Panc1 (cell line): ENCODE data around the gene UPF2. TPM values are rescaled to one million over a fixed set of nuclear protein-coding genes. Genes with fewer than 3 reads are reported as not detected.

Experiments used
- ATAC-seq: fragments of 200-7000 bp; cut with Tn5 transposase; 2 replicates; pipeline ENCODE4 v1.9.1; 2020; ENCODE audit warnings: mild to moderate bottlenecking, moderate library complexity
- BruUV-seq: library from RNA; stranded (reverse); fragments of 400-500 nt; replicated peaks from 2 replicates; lab custom pipeline; 2021; lab: Mats Ljungman, UMichigan
- CTCF ChIA-PET: fragments of 300-600 bp; sonication (Branson Sonifier 250); formaldehyde crosslinking; loops from one replicate; lab custom pipeline; 2022; ENCODE audit warnings: antibody characterized with exemption; lab: Charles Lee
- POLR2A ChIA-PET: fragments of 300-600 bp; sonication (Branson Sonifier 250); formaldehyde crosslinking; loops from one replicate; lab custom pipeline; 2022; ENCODE audit warnings: antibody characterized with exemption; lab: Charles Lee
- DNase-seq: peaks from one replicate; pipeline ENCODE4 v3.0.0-alpha.2; 2010; ENCODE audit warnings: low read depth, low spot score
- H3K27ac ChIP-seq: 2 replicates; pipeline ENCODE4 v1.5.1; 2011; ENCODE audit warnings: mild to moderate bottlenecking, low read length, inconsistent platforms
- H3K27me3 ChIP-seq: fragments of 200-500 bp; sonication (Bioruptor generic); 2 replicates; pipeline ENCODE4 v1.6.0; 2014; ENCODE audit warnings: low read length, inconsistent platforms; ENCODE audit not compliant: control insufficient read depth, insufficient read depth
- H3K36me3 ChIP-seq: fragments of 200-500 bp; sonication (Bioruptor generic); 2 replicates; pipeline ENCODE4 v1.5.1; 2014; ENCODE audit warnings: inconsistent platforms, mild to moderate bottlenecking, low read length, moderate library complexity; ENCODE audit not compliant: control insufficient read depth, insufficient read depth
- H3K4me1 ChIP-seq: 2 replicates; pipeline ENCODE4 v1.5.1; 2011; ENCODE audit warnings: inconsistent platforms, mild to moderate bottlenecking, low read length, moderate library complexity; ENCODE audit not compliant: control insufficient read depth, insufficient read depth
- H3K4me3 ChIP-seq, 2 experiments: 2 replicates each; pipeline ENCODE4 v1.5.1; 2011 to 2012; ENCODE audit warnings: low read depth in 2 of 2, low read length in 2 of 2, mild to moderate bottlenecking in 2 of 2, inconsistent platforms in 1 of 2, moderate library complexity in 1 of 2
- H3K9me3 ChIP-seq: fragments of 200-500 bp; sonication (Bioruptor generic); 2 replicates; pipeline ENCODE4 v1.5.1; 2014; ENCODE audit warnings: low read depth, mild to moderate bottlenecking, inconsistent platforms, low read length, moderate library complexity; ENCODE audit not compliant: control insufficient read depth, insufficient read depth
- POLR2AphosphoS5 ChIP-seq: IDR thresholded peaks from 2 replicates; pipeline ENCODE4 v1.6.1; 2012; ENCODE audit warnings: mild to moderate bottlenecking, low read depth, low read length, moderate library complexity
- SIN3A ChIP-seq: IDR thresholded peaks from 2 replicates; pipeline ENCODE4 v1.6.1; 2012; ENCODE audit warnings: low read depth, mild to moderate bottlenecking, low read length, moderate library complexity, borderline replicate concordance; ENCODE audit not compliant: insufficient read depth
- TCF7L2 ChIP-seq: IDR thresholded peaks from 2 replicates; pipeline ENCODE4 v1.6.1; 2011; ENCODE audit warnings: mild to moderate bottlenecking, low read depth, low read length, inconsistent platforms
- in situ Hi-C: cut with HindIII; loops from 2 replicates; pipeline ENCODE4 v1.10.0; 2016; ENCODE audit warnings: low sequenced_read_pairs, low pct_unique_long_range_greater_than_20kb
- intact Hi-C: fragments of 100-400 bp; cut with micrococcal nuclease; formaldehyde crosslinking; loops from one replicate; pipeline ENCODE4 v1.10.0; 2022; ENCODE audit not compliant: unreplicated experiment
- total RNA-seq: library from RNA; stranded (reverse); gene quantifications from one replicate; pipeline ENCODE4 v1.2.1, GENCODE V29; 2021; ENCODE audit not compliant: unreplicated experiment
- TF ChIP-seq, protein P1 (sequence below): fragments of 450-650 bp; IDR thresholded peaks from 2 replicates; pipeline ENCODE4 v1.5.1; 2017; ENCODE audit warnings: mild to moderate bottlenecking
- TF ChIP-seq, protein P2 (sequence below), 2 experiments: IDR thresholded peaks; 2 replicates each; pipeline ENCODE4 v1.6.1; 2011 to 2012; ENCODE audit warnings: low read depth in 2 of 2, control low read depth in 1 of 2, low read length in 1 of 2, mild to moderate bottlenecking in 1 of 2, moderate library complexity in 1 of 2; ENCODE audit not compliant: insufficient read depth in 1 of 2

The UPF2 gene
- total RNA-seq, 1 experiment from 2014 or later, result 19.1 TPM

DNA sequence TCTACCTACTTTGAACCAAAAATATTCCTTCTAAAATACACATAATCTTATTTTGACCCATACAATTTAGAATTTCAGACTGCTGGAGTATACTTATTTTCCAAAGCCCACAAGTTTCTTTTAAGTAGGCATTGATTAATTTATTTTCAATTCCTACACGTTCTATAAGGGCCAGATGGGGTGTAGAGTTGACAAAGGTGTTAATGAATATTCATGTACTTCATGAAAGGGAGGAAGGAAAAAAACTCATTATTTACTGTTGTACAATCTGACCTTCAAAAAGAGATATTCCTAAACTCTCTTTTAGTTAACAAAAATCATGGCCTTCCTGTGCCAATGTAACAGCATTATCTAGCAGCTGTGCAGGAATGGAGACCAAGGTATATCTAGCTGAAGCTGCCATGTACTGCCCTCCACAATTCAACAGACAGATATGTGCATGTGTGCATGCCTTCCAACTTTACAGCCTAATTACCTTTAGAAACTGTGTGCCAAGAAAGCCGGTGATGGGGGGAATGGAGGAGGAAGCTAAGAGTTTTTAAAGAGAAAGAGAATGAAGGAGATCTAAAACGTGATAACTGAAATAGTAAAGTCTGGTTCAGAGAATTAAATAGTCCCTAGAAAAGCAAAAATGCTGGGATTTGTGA lies 108.9 kb downstream of the UPF2 start:
- H3K9me3 ChIP-seq, result no peaks in the 10 kb centered on the region
- ATAC-seq (no peak), DNase-seq (no peak)
- H3K27ac ChIP-seq, result no peak overlapping the region
- no peak overlapping the region for H3K4me3 ChIP-seq
- ChIA-PET CTCF (no interaction called here), POLR2A (no interaction called here)
- in situ Hi-C loops (no loop called here), intact Hi-C loops (no loop called here)
- no peaks in the 10 kb centered on the region for H3K4me1 ChIP-seq
- no peaks in the 10 kb centered on the region for H3K27me3 ChIP-seq
- H3K36me3 ChIP-seq, result peaks cover 18% of the 10 kb centered on the region
- TF ChIP-seq, protein P1, sequence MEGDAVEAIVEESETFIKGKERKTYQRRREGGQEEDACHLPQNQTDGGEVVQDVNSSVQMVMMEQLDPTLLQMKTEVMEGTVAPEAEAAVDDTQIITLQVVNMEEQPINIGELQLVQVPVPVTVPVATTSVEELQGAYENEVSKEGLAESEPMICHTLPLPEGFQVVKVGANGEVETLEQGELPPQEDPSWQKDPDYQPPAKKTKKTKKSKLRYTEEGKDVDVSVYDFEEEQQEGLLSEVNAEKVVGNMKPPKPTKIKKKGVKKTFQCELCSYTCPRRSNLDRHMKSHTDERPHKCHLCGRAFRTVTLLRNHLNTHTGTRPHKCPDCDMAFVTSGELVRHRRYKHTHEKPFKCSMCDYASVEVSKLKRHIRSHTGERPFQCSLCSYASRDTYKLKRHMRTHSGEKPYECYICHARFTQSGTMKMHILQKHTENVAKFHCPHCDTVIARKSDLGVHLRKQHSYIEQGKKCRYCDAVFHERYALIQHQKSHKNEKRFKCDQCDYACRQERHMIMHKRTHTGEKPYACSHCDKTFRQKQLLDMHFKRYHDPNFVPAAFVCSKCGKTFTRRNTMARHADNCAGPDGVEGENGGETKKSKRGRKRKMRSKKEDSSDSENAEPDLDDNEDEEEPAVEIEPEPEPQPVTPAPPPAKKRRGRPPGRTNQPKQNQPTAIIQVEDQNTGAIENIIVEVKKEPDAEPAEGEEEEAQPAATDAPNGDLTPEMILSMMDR, result no peak
- TF ChIP-seq SIN3A, result no peak
- TF ChIP-seq, protein P2, sequence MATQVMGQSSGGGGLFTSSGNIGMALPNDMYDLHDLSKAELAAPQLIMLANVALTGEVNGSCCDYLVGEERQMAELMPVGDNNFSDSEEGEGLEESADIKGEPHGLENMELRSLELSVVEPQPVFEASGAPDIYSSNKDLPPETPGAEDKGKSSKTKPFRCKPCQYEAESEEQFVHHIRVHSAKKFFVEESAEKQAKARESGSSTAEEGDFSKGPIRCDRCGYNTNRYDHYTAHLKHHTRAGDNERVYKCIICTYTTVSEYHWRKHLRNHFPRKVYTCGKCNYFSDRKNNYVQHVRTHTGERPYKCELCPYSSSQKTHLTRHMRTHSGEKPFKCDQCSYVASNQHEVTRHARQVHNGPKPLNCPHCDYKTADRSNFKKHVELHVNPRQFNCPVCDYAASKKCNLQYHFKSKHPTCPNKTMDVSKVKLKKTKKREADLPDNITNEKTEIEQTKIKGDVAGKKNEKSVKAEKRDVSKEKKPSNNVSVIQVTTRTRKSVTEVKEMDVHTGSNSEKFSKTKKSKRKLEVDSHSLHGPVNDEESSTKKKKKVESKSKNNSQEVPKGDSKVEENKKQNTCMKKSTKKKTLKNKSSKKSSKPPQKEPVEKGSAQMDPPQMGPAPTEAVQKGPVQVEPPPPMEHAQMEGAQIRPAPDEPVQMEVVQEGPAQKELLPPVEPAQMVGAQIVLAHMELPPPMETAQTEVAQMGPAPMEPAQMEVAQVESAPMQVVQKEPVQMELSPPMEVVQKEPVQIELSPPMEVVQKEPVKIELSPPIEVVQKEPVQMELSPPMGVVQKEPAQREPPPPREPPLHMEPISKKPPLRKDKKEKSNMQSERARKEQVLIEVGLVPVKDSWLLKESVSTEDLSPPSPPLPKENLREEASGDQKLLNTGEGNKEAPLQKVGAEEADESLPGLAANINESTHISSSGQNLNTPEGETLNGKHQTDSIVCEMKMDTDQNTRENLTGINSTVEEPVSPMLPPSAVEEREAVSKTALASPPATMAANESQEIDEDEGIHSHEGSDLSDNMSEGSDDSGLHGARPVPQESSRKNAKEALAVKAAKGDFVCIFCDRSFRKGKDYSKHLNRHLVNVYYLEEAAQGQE (IDR thresholded peaks at IDR 0.05; ENCODE audit: insufficient read depth in 1 of 2, low read depth in 2 of 2, low read length in 1 of 2), result no peak
- TF ChIP-seq POLR2AphosphoS5, result no peak
- no peak for TF ChIP-seq TCF7L2
- BruUV-seq, result no TSS peak

DNA sequence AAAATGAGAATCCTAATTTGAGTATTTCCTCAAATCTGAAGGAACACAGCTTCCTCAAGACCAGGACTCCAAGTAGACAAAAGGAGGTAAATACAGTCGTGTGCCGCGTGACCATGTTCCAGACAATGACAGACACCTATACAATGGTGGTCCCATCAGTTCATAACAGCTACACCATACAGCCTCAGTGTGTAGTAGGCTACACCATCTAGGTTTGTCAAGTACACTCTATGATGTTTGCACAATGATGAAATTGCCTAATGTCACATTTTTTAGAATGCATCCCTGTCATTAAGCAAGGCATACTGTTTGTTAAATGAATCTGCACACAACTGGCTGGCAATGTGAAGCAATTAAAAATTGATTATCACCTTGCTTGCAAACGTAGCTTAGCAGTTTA lies 111.6 kb downstream of the UPF2 start:
- CTCF ChIA-PET, result no interaction called here
- no peak for ATAC-seq
- Histone ChIP-seq H3K4me1 (no peaks in the 10 kb centered on the region), H3K9me3 (no peaks in the 10 kb centered on the region), H3K36me3 (peaks cover 11% of the 10 kb centered on the region; the same call in 1 of the 2 replicates), H3K27ac (no peak overlapping the region), H3K27me3 (no peaks in the 10 kb centered on the region), H3K4me3 (no peak overlapping the region)
- in situ Hi-C loops, result no loop called here
- intact Hi-C loops, result no loop called here
- TF ChIP-seq TCF7L2, result no peak
- TF ChIP-seq POLR2AphosphoS5, result no peak
- no peak for TF ChIP-seq SIN3A
- TF ChIP-seq, protein P1, result no peak
- TF ChIP-seq, protein P2 (IDR thresholded peaks at IDR 0.05; ENCODE audit: insufficient read depth in 1 of 2, low read depth in 2 of 2, low read length in 1 of 2), result no peak
- DNase-seq, result no peak
- POLR2A ChIA-PET, result no interaction called here
- no TSS peak for BruUV-seq
